Measurements from ENCODE around the gene MUC6. TPM values are rescaled to one million over a fixed set of nuclear protein-coding genes. Genes with fewer than 3 reads are reported as not detected.
"Not testable (repeated sequence)": the region's sequence is repeated elsewhere in the genome, so short reads cannot be mapped to it uniquely, and the experiment has no call there.

MUC6 gene
- total and polyA plus RNA-seq, 12 donors = 0.01 to 0.07 TPM; not detected in 10

GRCh38 chr11:978781-979180 lies 57.7 kb downstream of the MUC6 start:
- no peak overlapping the region for H3K4me3 ChIP-seq
- 69 to 71% methylated on average over 16 of the region's 16 CpGs for WGBS, 2 donors
- DNase-seq (no peak), ATAC-seq (peak in 4 of 8 donors; percentile 10 to 19 (median 14))
- no peak for TF ChIP-seq CTCF (IDR thresholded peaks at IDR 0.05)
- H3K27me3 ChIP-seq = no peaks in the 10 kb centered on the region
- H3K4me1 ChIP-seq = peaks cover 0 to 28% (median 0%) of the 10 kb centered on the region in 9 donors
- intact Hi-C loops (cut with DNase I) = loop anchor here in 1 of 10 donors (5.0 kb wide), 1 partner anchor 51 kb away; the partner anchor contains the start of gene AP2A2
- peaks cover 0 to 90% (median 20%) of the 10 kb centered on the region in 9 donors for H3K36me3 ChIP-seq
- H3K27ac ChIP-seq = peak overlapping the region in 3 of 10 donors; percentile 7 to 49 (median 41)
- no peaks in the 10 kb centered on the region for H3K9me3 ChIP-seq

GRCh38 chr11:977830-978720 lies 58.4 kb downstream of the MUC6 start:
- intact Hi-C loops (cut with DNase I) = loop anchor here in 1 of 10 donors (5.0 kb wide), 1 partner anchor 51 kb away; the partner anchor contains the start of gene AP2A2
- no peak for DNase-seq

GRCh38 chr11:976431-977160 lies 59.9 kb downstream of the MUC6 start:
- Histone ChIP-seq H3K36me3 (peaks cover 0 to 90% (median 35%) of the 10 kb centered on the region in 9 donors), H3K4me1 (peaks cover 0 to 28% (median 0%) of the 10 kb centered on the region in 9 donors), H3K27ac (no peak overlapping the region), H3K4me3 (no peak overlapping the region), H3K27me3 (no peaks in the 10 kb centered on the region), H3K9me3 (no peaks in the 10 kb centered on the region)
- intact Hi-C loops (cut with DNase I) = loop anchor here in 1 of 10 donors (5.0 kb wide), 1 partner anchor 49 kb away; the partner anchor contains the start of gene AP2A2
- WGBS, 2 donors = 79 to 80% methylated on average over 26 of the region's 26 CpGs
- no peak for TF ChIP-seq CTCF (IDR thresholded peaks at IDR 0.05)
- peak in 6 of 8 donors; percentile 11 to 54 (median 28) for ATAC-seq
- no peak for DNase-seq

More at GRCh38 chr11:977830-978720, 58.4 kb downstream of the MUC6 start:
- peak overlapping the region in 3 of 10 donors; percentile 7 to 49 (median 41) for H3K27ac ChIP-seq
- H3K27me3 ChIP-seq = no peaks in the 10 kb centered on the region
- H3K4me1 ChIP-seq = peaks cover 0 to 28% (median 0%) of the 10 kb centered on the region in 9 donors
- peak in 7 of 8 donors; percentile 6 to 69 (median 42) for ATAC-seq
- H3K9me3 ChIP-seq = no peaks in the 10 kb centered on the region
- no peak overlapping the region for H3K4me3 ChIP-seq
- 81 to 89% methylated on average over 28 of the region's 28 CpGs for WGBS, 2 donors
- no peak for TF ChIP-seq CTCF (IDR thresholded peaks at IDR 0.05)
- peaks cover 0 to 90% (median 27%) of the 10 kb centered on the region in 9 donors for H3K36me3 ChIP-seq

- peak in 2 of 9 donors; percentile 4 to 14 for TF ChIP-seq CTCF (IDR thresholded peaks at IDR 0.05)
- WGBS, 2 donors = 75 to 77% methylated on average over 15 of the region's 15 CpGs
- Histone ChIP-seq H3K27me3 (no peaks in the 10 kb centered on the region), H3K4me1 (peaks cover 0 to 21% (median 0%) of the 10 kb centered on the region in 9 donors), H3K36me3 (peaks cover 0 to 90% (median 35%) of the 10 kb centered on the region in 9 donors), H3K9me3 (no peaks in the 10 kb centered on the region), H3K4me3 (no peak overlapping the region), H3K27ac (no peak overlapping the region)
- intact Hi-C loops (cut with DNase I) = loop anchor here in 1 of 10 donors (5.0 kb wide), 1 partner anchor 49 kb away; the partner anchor contains the start of gene AP2A2
- DNase-seq = no peak
- ATAC-seq = peak in 1 of 8 donors; percentile 8
These were observed 60.7 kb downstream of the MUC6 start for GRCh38 chr11:975827-976226.

GRCh38 chr11:975376-975775 lies 61.1 kb downstream of the MUC6 start:
- not testable (repeated sequence) for H3K9me3 ChIP-seq, DNase-seq, H3K4me3 ChIP-seq, ATAC-seq, H3K27ac ChIP-seq, H3K27me3 ChIP-seq
- Histone ChIP-seq H3K36me3 (peaks cover 0 to 91% (median 36%) of the 10 kb centered on the region in 9 donors), H3K4me1 (peaks cover 0 to 17% (median 0%) of the 10 kb centered on the region in 9 donors)
- 87 to 94% methylated on average over 41 of the region's 41 CpGs for WGBS, 2 donors
- intact Hi-C loops (cut with DNase I) = loop anchor here in 1 of 10 donors (5.0 kb wide), 1 partner anchor 48 kb away; the partner anchor contains the start of gene AP2A2

Measured in heart right ventricle (tissue), 16 donors.